PC-3 (cell line): ENCODE results near the gene PTPRN2. TPM values are rescaled to one million over a fixed set of nuclear protein-coding genes. Genes with fewer than 3 reads are reported as not detected.
A peak's percentile ranks its signal among the peaks of the same experiment; 100 is the strongest.

Experiments
- ATAC-seq: fragments of 200-7000 bp; cut with Tn5 transposase; 2 replicates; pipeline ENCODE4 v1.9.1; 2020; ENCODE audit warnings: mild to moderate bottlenecking, moderate library complexity
- BruUV-seq: library from RNA; stranded (reverse); fragments of 400-500 nt; replicated peaks from 2 replicates; lab custom pipeline; 2021; lab: Mats Ljungman, UMichigan
- CTCF ChIA-PET: fragments of 300-600 bp; sonication (Branson Sonifier 250); formaldehyde crosslinking; loops from one replicate; lab custom pipeline; 2022; ENCODE audit warnings: antibody characterized with exemption; lab: Charles Lee
- POLR2A ChIA-PET: fragments of 300-600 bp; sonication (Branson Sonifier 250); formaldehyde crosslinking; loops from one replicate; lab custom pipeline; 2022; ENCODE audit warnings: antibody characterized with exemption; ENCODE audit not compliant: unreplicated experiment; lab: Charles Lee
- DNase-seq: peaks from one replicate; pipeline ENCODE4 v3.0.0-alpha.2; 2015
- H2AFZ ChIP-seq: fragments of 300-600 bp; sonication (generic); 2 replicates; pipeline ENCODE4 v1.6.0; 2016; ENCODE audit warnings: antibody characterized with exemption, low read length
- H3F3A ChIP-seq: fragments of 300-600 bp; sonication (generic); one replicate; pipeline ENCODE4 v1.6.0; 2017; ENCODE audit warnings: antibody characterized with exemption, low read length, control low read depth, mild to moderate bottlenecking; ENCODE audit not compliant: unreplicated experiment
- H3K27ac ChIP-seq: fragments of 300-600 bp; sonication (generic); 2 replicates; pipeline ENCODE4 v1.5.1; 2016; ENCODE audit warnings: mild to moderate bottlenecking, low read length
- H3K27me3 ChIP-seq: fragments of 300-600 bp; sonication (generic); 2 replicates; pipeline ENCODE4 v1.6.1; 2016; ENCODE audit warnings: low read length, mixed read lengths
- H3K36me3 ChIP-seq: fragments of 300-600 bp; sonication (generic); 2 replicates; pipeline ENCODE4 v1.6.1; 2016; ENCODE audit warnings: low read depth, mixed run types, low read length, mixed read lengths
- H3K4me1 ChIP-seq: fragments of 300-600 bp; sonication (generic); 2 replicates; pipeline ENCODE4 v1.5.1; 2016; ENCODE audit warnings: low read length; ENCODE audit not compliant: insufficient read depth
- H3K4me2 ChIP-seq: fragments of 300-600 bp; sonication (generic); 2 replicates; pipeline ENCODE4 v1.6.0; 2016; ENCODE audit warnings: low read length
- H3K4me3 ChIP-seq: fragments of 300-600 bp; sonication (generic); 2 replicates; pipeline ENCODE4 v1.5.1; 2016; ENCODE audit warnings: mild to moderate bottlenecking, low read length, mixed read lengths
- H3K79me2 ChIP-seq: fragments of 300-600 bp; sonication (generic); 2 replicates; pipeline ENCODE4 v1.6.1; 2017; ENCODE audit warnings: low read length, mixed read lengths
- H3K9ac ChIP-seq: fragments of 300-600 bp; sonication (generic); 2 replicates; pipeline ENCODE4 v1.6.0; 2016; ENCODE audit warnings: mild to moderate bottlenecking, low read length
- H3K9me2 ChIP-seq: fragments of 300-600 bp; sonication (generic); replicated peaks from 2 replicates; pipeline ENCODE4 v1.6.1; 2016; ENCODE audit warnings: mixed run types, low read length, mixed read lengths
- H3K9me3 ChIP-seq: fragments of 300-600 bp; sonication (generic); 2 replicates; pipeline ENCODE4 v1.6.1; 2016; ENCODE audit warnings: low read length, mixed read lengths
- H4K20me1 ChIP-seq: fragments of 300-600 bp; sonication (generic); 2 replicates; pipeline ENCODE4 v1.6.1; 2016; ENCODE audit warnings: low read length, mixed read lengths
- EZH2 ChIP-seq: fragments of 300-600 bp; sonication (generic); IDR thresholded peaks from one replicate; pipeline ENCODE4 v1.6.1; 2017; ENCODE audit warnings: antibody characterized with exemption, mild to moderate bottlenecking, low read length; ENCODE audit not compliant: unreplicated experiment
- EZH2phosphoT487 ChIP-seq: fragments of 300-600 bp; sonication (generic); IDR thresholded peaks from 2 replicates; pipeline ENCODE4 v1.6.1; 2018; ENCODE audit warnings: mild to moderate bottlenecking, antibody characterized with exemption, low read length, borderline replicate concordance
- intact Hi-C: fragments of 100-400 bp; cut with micrococcal nuclease; formaldehyde crosslinking; loops from 2 replicates; pipeline ENCODE4 v1.9.0; 2023
- total RNA-seq: library from RNA; depleted of rRNA; stranded (reverse); fragments of >200 nt; gene quantifications from 2 replicates; pipeline ENCODE4 v1.2.3, GENCODE V29; 2014
- TF ChIP-seq, protein P1 (sequence below): fragments of 300-600 bp; sonication (generic); conservative IDR thresholded peaks from 2 replicates; pipeline ENCODE4 v1.5.1; 2017; ENCODE audit warnings: antibody characterized with exemption, low read depth, mild to moderate bottlenecking, low read length

PTPRN2 gene
- total RNA-seq, 1 experiment from 2014 or later, result 3.2 TPM

DNA sequence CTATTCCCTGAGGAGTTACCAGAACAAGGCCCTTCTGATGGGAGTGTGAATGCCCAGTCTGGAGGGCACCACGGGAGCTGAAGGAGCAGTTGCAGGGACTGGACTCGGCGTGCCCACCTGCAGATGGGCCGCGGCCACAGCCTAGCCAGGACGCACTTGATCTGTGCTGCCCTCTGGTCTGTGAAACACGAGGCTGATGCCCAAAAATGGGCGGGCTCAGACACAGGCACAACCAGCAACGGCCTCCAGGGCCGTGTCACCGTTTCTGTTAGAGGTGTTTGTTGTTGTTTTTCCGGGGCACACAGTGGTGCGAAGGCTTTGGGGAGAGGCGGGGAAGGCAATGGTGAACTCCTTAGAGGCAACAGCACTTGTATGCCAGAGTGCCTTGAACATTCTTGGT is 1015.0 kb downstream of the PTPRN2 start:
- Histone ChIP-seq H3K4me2 (no peak overlapping the region), H3K9ac (no peak overlapping the region), H3K27me3 (no peaks in the 10 kb centered on the region), H2AFZ (no peak overlapping the region), H3K36me3 (no peaks in the 10 kb centered on the region), H3K9me2 (no peaks in the 10 kb centered on the region), H3F3A (no peaks in the 10 kb centered on the region), H4K20me1 (no peaks in the 10 kb centered on the region), H3K4me1 (peaks cover 11% of the 10 kb centered on the region), H3K27ac (no peak overlapping the region), H3K9me3 (no peaks in the 10 kb centered on the region), H3K79me2 (no peaks in the 10 kb centered on the region), H3K4me3 (no peak overlapping the region)
- TF ChIP-seq EZH2phosphoT487, result no peak
- TF ChIP-seq EZH2, result no peak
- intact Hi-C loops, result no loop called here
- no TSS peak for BruUV-seq
- ChIA-PET POLR2A (no interaction called here), CTCF (no interaction called here)
- ATAC-seq (no peak), DNase-seq (no peak)

DNA sequence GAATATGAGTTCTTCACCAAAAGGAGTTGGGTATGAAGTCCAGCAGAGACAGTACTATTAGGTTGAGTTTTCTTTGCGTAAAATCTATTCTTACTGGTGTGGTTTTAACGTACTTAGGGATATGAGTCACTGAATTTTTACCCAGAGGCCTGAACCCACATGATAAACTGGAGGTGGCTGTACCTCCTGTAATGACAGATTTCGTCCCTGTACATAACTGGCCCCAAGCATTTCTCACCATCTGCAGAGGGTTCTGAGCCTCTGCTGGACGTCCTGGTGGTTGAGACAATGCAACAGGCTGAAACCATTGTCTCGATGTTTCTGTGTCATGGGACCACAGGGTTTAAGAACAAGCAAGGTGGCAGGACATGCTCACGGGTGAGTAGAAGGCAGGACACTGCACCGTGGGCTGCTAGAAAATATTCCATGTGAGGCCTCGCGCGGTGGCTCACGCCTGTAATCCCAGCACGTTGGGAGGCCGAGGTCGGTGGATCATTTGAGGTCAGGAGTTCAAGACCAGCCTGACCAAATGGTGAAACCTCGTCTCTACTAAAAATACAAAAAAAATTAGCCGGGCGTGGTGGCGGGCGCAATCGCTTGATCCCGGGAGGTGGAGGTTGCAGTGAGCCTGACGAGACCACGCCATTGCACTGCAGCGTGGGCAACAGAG is 1017.0 kb downstream of the PTPRN2 start:
- intact Hi-C loops, result no loop called here
- BruUV-seq, result no TSS peak
- CTCF ChIA-PET, result no interaction called here

DNA sequence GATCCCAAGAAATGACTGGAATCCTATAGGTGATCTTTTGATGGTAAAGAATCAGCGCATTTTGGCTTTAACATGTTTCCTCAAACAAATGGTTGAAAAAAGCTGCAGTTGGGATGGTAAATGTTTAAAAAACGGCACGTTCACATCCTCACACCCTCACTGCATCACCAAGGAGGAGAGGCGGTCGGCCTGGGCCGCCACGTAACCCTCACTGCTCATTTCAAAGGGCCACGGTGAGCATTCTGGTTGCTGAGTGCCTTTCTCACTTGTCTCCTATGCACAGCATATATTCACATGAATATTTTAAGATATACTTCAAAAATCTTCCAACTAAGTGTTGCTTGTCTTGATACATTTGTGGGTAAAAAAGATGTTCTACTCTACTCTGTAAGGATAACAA is 1017.7 kb downstream of the PTPRN2 start:
- H3K4me1 ChIP-seq, result peaks cover 37% of the 10 kb centered on the region
- no peak for TF ChIP-seq EZH2
- TF ChIP-seq, protein P1, sequence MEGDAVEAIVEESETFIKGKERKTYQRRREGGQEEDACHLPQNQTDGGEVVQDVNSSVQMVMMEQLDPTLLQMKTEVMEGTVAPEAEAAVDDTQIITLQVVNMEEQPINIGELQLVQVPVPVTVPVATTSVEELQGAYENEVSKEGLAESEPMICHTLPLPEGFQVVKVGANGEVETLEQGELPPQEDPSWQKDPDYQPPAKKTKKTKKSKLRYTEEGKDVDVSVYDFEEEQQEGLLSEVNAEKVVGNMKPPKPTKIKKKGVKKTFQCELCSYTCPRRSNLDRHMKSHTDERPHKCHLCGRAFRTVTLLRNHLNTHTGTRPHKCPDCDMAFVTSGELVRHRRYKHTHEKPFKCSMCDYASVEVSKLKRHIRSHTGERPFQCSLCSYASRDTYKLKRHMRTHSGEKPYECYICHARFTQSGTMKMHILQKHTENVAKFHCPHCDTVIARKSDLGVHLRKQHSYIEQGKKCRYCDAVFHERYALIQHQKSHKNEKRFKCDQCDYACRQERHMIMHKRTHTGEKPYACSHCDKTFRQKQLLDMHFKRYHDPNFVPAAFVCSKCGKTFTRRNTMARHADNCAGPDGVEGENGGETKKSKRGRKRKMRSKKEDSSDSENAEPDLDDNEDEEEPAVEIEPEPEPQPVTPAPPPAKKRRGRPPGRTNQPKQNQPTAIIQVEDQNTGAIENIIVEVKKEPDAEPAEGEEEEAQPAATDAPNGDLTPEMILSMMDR, result no peak
- TF ChIP-seq EZH2phosphoT487, result no peak
- BruUV-seq, result no TSS peak
- ATAC-seq (no peak), DNase-seq (no peak)
- H3F3A ChIP-seq, result peaks cover 6% of the 10 kb centered on the region
- intact Hi-C loops, result no loop called here
- H3K27ac ChIP-seq, result peak overlapping the region; percentile 63
- no peaks in the 10 kb centered on the region for H3K36me3 ChIP-seq
- CTCF ChIA-PET, result no interaction called here
- POLR2A ChIA-PET, result no interaction called here
- no peak overlapping the region for H3K4me3 ChIP-seq
- H3K4me2 ChIP-seq, result 0 out of 2 replicates have a peak overlapping the region, but pooled peaks have one; percentile 26
- no peaks in the 10 kb centered on the region for H3K9me3 ChIP-seq
- peak overlapping the region; percentile 3; the same call in 1 of the 2 replicates for H3K9ac ChIP-seq
- no peaks in the 10 kb centered on the region for H3K9me2 ChIP-seq
- no peak overlapping the region for H2AFZ ChIP-seq
- H3K27me3 ChIP-seq, result no peaks in the 10 kb centered on the region
- H4K20me1 ChIP-seq, result no peaks in the 10 kb centered on the region
- no peaks in the 10 kb centered on the region for H3K79me2 ChIP-seq

More for the DNA sequence above, 1017.0 kb downstream of the PTPRN2 start:
- Histone ChIP-seq H3K4me1 (peaks cover 30% of the 10 kb centered on the region), H3K4me3 (no peak overlapping the region), H3K9ac (peak overlapping the region; percentile 3; the same call in 1 of the 2 replicates), H4K20me1 (no peaks in the 10 kb centered on the region), H3F3A (peaks cover 2% of the 10 kb centered on the region), H3K36me3 (no peaks in the 10 kb centered on the region), H3K9me3 (no peaks in the 10 kb centered on the region), H3K79me2 (no peaks in the 10 kb centered on the region), H3K27ac (peak overlapping the region; percentile 63), H2AFZ (peak overlapping the region; percentile 43; the same call in 1 of the 2 replicates), H3K9me2 (no peaks in the 10 kb centered on the region), H3K4me2 (0 out of 2 replicates have a peak overlapping the region, but pooled peaks have one; percentile 26), H3K27me3 (no peaks in the 10 kb centered on the region)
- POLR2A ChIA-PET, result no interaction called here
- TF ChIP-seq EZH2phosphoT487 (no peak), EZH2 (no peak)
- TF ChIP-seq, protein P1, result no peak
- DNase-seq (peak; percentile 52), ATAC-seq (peak; percentile 58)
